Activated gamma-delta T cell treated with anti-CD3 and anti-CD28 coated beads, Interleukin-2, amount 50 U/mL, for 16 hours (primary cell): ENCODE data around the gene YPEL3.
"Not testable (repeated sequence)": the region's sequence is repeated elsewhere in the genome, so short reads cannot be mapped to it uniquely, and the experiment has no call there.

Experiments used
- DNase-seq: peaks from one replicate; pipeline ENCODE4 v3.0.0-alpha.2; 2020; ENCODE audit warnings: low read depth

YPEL3 gene

GRCh38 chr16:30116291-30117207 is 20.5 kb upstream of the YPEL3 start:
- DNase-seq: no peak

DNA sequence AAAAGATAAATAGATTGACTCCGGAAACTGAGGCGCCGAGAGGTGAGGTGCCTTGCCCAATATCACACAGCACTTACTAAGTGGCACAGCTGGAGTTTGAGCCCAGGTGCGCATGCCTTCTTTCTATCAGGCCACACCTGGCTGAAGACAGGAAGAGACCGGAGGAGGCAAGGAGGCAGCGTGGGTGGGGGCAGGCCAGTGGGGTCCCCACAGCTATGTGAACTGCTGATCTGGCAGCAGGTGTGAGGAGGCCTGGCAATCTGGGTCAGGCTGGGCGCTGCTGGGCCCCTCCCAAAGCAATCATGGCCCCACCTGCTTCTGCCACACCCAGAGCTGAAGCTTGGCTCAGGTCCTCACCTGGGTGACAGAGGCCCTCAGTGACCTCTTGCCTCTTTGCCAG is 19.2 kb upstream of the YPEL3 start:
- DNase-seq: no peak

GRCh38 chr16:30114833-30115232 is 18.8 kb upstream of the YPEL3 start:
- DNase-seq: not testable (repeated sequence)

GRCh38 chr16:30114411-30114810 is 18.4 kb upstream of the YPEL3 start:
- DNase-seq: no peak

GRCh38 chr16:30113711-30114333 is 17.8 kb upstream of the YPEL3 start:
- no peak for DNase-seq

- DNase-seq: no peak
Measured at GRCh38 chr16:30113031-30113710, 17.2 kb upstream of the YPEL3 start, which contains the start of gene GDPD3. TSS of gene GDPD3 (minus strand) at chr16:30113537. CDS start at chr16:30113478, 59 bp downstream.

GRCh38 chr16:30112197-30113030 is 16.4 kb upstream of the YPEL3 start:
- peak; percentile 27 for DNase-seq

GRCh38 chr16:30110661-30111060 is 14.6 kb upstream of the YPEL3 start:
- no peak for DNase-seq

GRCh38 chr16:30108059-30108850 is 12.2 kb upstream of the YPEL3 start:
- no peak for DNase-seq

- no peak for DNase-seq
Measured at GRCh38 chr16:30104492-30104891, 8.5 kb upstream of the YPEL3 start.

DNA sequence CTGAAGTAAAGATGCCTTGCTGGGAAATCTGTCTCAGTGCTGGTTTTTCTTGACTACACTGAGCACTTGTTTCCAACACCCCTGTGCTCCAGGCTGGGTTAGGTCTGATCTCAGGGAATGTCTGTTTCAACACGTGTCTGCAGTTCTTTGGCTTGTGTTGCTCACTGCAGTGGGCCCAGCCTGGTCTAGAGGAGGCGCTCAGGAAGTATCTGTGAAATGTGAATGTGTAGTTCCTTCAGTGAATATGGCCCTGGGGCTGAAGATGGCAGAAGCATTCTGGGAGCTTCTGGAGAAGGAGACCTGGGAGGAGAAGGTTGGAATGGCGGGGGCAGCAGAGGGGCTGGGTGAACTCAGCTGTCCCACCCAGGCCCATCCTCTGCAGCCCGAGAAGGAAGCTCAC is 8.1 kb upstream of the YPEL3 start:
- no peak for DNase-seq

GRCh38 chr16:30096862-30097563 is 1.0 kb upstream of the YPEL3 start:
- DNase-seq: no peak

DNA sequence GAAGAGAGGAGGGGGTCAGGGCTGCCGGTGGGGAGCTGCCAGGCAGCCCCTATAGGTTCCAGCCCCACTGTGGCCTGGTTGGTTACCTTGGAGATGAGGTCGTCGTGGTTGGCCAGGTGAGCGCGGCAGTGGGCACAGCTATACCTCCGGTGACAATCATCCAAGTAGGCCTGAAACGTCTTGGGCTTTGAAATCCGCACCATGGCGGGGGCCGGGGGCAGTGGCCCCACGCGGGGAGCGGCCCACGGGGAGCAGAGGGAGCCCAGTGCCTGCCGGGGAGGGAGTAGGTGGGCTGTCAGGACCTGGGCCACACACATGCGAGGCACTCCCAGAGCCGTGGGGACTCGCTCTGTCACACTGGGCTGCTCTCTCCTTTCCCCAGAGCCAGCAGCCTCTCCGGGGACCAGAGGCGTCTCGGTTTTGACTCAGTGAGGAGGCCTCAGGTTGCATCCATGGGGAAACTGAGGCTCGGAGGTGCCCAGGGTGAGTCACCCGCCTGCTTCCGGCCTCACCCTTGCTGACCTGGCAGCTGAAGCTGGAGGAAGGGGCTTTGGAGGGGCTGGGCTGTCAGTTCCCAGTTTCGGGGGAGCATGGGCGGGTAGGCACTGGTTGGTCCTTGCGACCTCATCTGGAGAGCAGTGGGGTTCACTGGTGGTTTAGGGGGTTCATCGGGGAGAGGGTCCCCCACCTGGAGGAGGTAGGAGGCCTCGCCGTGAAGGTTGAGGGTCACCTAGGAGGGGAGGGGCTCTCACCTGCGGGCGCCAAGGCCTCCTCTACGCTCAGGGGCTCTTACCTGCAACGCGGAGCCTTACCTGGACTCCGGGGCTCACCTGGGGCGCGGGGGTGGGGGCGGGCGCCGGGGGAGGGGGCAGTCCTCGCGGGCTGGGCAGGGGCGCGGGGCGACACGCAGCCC is 591 bp downstream of the YPEL3 start:
- DNase-seq: no peak

DNA sequence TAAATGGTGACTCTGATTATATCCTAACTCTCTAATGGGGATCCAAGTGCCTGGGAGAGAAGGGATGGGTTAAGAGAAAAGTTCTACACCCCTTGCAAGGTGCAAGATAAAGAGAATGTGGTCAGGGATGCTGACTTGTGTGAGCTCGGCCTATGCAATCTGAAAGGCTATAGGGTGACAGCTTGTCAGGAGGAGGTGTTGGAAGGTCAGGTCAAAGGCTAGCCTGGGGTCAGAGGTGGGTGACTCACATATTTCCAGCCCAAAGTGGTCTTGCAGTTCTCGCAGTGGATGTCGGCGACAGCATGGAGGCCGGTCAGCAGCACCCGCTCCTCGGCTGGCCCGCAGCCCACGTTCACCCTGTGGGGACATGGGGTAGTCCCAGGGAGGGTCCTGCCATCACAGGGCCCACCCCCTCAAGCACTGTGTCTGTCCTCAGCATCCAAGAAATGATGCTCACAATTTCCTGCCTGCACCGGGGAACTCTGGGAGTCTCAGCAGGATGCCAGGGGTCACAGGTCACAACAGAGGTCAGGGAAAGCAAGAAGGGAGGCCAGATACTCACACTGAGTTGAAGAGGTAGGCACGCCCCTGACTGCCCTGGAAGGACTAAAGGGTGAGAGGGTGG is 1.4 kb downstream of the YPEL3 start:
- DNase-seq: no peak

DNA sequence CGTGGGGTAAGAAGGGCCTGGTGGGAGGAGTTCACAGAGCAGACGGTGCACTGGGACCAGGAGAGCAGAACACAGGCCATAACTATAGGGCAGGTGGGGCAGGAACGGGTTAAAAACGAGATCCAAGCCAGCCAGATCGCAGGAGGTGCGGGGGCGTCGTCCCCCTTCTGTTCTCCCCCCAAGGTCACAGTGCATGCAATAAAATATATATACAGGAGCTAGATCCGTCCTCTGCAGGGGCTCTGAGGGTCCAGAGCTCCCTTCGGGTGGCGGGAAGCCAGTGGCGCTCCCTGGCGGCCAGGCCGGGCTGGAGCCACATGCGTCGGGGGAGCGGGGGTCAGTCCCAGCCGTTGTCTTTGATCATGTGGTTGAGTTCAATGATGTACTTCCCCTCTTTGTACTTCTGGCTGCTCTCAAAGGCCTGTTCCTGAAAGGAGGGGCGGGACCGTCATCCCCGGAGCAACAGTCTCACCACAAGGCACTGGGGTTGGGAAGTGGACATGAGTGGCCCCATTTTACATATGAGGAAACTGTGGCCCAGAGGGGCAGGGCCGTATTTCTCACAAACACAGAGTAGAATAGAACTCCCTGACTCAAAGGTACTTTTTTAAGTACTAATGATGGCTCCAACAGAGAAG is 3.5 kb downstream of the YPEL3 start:
- DNase-seq: peak; percentile 45

DNA sequence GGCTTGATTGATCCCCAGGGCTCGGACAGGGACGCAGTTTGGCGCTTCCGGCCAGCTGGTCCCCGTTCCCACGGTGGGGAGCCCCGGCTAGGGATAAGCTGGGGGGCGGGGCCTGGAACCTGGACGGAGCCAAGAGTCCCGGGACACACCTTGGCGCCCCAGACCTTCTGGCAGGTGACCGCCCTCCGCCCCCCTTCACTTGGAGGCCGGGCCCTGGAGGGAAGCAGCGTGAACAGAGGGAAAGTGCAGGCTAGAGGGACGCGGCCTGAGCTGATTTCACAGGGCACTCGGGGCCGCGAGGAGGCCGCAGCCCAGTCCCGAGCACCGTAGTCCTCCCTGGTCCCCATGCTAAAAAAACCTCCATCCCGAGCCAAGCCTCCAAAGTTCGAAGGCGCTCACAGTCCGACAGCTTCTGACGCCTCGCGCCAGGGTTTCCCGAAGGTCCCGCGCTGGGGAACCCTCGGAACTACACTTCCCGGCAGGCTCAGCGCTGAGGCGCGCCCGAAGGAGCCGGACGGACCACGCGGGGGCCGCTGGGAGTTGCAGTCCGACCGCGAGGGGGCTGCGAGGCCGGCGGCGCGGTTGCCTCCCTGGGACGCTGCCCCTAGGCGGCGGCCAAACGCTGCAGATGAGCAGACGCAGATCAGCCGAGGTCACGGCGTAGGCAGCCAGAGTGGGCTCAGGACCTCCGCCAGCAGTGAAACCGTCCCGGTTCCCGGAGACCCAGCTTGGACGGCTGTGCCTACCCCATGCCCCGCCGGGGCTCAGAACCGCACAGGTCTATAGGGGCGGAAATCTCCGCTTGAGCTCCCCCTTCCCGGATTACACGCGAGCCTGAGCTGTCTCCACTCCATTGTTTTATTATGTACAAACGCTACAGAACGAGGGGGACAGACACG is 4.3 kb downstream of the YPEL3 start, which contains the start of gene TBX6:
TSS of gene TBX6 (minus strand) at position 451 of the 899 bp plus-strand sequence. CDS start 731 bp downstream, outside the sequence.
- DNase-seq: peak; percentile 87
